ENCODE results near the gene FASN.

FASN gene

DNA sequence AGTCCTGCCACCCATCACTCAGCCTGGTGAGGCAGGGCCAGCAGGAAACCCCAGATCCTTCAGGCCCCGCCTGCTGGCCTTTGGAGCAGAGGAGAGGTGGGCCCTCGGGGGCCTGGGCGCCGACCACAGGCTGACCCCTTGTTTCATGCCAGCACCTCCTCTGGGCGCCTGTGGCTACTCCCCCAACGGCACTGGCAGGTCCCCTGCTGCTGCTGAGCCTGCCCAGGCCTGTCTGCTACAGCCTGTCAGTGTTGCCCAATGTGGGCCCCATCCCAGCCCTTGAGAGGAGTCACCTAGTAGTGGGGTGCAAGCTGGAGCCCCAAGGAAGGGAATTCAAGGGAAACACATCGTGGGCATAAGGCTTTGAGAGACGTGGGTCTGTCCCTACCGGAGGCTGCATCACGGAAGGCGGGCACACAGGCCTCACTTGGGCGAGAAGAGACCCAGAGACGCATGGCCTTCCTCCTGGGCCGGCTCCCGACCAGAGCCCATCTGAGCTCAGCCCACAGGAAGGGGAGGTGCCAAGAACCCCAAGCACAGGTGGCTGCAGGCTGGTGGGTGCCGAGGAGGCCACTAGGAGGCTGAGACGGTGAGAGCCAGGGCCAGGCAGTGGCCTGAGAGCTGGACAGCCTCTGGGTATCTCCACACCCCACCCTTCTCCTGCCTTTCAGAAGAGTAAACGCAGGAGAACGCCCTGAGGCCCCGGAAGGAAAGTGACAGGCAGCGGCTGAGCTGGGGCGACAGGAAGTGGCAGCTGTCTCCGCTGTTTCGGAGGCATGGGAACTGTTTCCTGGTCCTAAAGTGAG is 8.0 kb upstream of the FASN start:
- TF ChIP-seq, protein P1, sequence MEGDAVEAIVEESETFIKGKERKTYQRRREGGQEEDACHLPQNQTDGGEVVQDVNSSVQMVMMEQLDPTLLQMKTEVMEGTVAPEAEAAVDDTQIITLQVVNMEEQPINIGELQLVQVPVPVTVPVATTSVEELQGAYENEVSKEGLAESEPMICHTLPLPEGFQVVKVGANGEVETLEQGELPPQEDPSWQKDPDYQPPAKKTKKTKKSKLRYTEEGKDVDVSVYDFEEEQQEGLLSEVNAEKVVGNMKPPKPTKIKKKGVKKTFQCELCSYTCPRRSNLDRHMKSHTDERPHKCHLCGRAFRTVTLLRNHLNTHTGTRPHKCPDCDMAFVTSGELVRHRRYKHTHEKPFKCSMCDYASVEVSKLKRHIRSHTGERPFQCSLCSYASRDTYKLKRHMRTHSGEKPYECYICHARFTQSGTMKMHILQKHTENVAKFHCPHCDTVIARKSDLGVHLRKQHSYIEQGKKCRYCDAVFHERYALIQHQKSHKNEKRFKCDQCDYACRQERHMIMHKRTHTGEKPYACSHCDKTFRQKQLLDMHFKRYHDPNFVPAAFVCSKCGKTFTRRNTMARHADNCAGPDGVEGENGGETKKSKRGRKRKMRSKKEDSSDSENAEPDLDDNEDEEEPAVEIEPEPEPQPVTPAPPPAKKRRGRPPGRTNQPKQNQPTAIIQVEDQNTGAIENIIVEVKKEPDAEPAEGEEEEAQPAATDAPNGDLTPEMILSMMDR (IDR thresholded peaks at IDR 0.05; ENCODE audit: low read depth, low read length), result peak; percentile 48
- peak overlapping the region; percentile 25 for H3K4me3 ChIP-seq (ENCODE audit: low read depth, low read length)
- peaks cover 33% of the 10 kb centered on the region for H3K4me1 ChIP-seq
- peaks cover 4% of the 10 kb centered on the region; the same call in 1 of the 2 replicates for H3K36me3 ChIP-seq
- DNase-seq, result peak; percentile 81
- H3K27me3 ChIP-seq, result no peaks in the 10 kb centered on the region
- no peaks in the 10 kb centered on the region; the same call in 1 of the 2 replicates for H3K9me3 ChIP-seq

DNA sequence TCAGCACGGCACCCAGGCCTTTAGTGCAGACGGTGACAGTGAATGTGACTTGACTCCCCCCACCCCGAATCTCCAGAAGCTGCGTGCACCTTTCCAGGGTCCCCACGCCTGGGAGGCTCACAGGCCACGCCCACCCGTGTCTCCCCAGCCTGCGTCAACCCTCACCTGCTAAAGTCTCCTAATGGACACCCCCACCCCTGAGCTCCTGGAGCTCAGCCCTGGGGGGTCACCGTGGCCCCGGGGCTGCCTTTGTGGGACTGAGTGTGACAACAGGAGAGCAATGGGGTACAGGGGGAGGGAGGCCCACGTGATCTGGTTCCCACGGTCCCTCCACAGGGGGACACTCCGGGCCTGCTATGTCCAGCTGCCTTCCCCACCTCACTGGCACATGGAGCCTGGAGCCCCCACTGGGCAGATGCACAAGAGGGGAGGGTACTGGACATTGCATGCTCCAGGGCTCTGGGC is 7.4 kb upstream of the FASN start:
- Histone ChIP-seq H3K9me3 (no peaks in the 10 kb centered on the region; the same call in 1 of the 2 replicates), H3K4me3 (ENCODE audit: low read depth, low read length) (no peak overlapping the region), H3K4me1 (peaks cover 38% of the 10 kb centered on the region), H3K27me3 (no peaks in the 10 kb centered on the region), H3K36me3 (peaks cover 4% of the 10 kb centered on the region; the same call in 1 of the 2 replicates)
- DNase-seq, result no peak
- TF ChIP-seq, protein P1 (IDR thresholded peaks at IDR 0.05; ENCODE audit: low read depth, low read length), result no peak

DNA sequence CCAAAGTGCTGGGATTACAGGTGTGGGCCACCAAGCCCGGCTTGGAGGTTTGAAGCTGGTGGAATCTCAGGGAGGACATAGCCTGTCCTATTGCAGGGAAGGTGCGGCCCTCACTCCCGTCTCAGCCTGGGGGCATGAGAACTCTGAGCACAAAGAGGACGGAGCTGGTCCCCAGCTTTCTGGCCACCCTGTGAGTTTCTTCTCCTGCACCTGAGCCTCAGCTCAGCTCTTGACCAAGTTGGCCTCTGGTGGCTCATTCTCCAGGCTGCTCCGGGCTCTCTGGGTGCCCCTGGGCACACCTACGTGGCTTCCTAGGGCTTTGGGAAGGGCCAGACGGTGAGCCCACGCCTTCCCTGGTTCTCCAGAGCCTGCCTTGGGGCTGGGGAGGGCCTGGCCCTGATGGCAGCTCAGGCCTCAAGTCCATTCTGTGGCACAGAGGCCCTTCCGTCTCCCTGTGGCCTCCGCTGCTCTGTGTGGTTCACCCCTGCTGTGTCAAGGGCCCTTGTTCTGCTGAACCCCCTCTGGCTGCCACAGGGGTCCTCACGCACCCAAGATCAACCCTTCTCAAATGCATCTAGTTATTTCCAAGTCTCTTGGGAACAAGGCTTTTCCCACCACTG is 6.9 kb upstream of the FASN start:
- H3K27me3 ChIP-seq, result no peaks in the 10 kb centered on the region
- H3K9me3 ChIP-seq, result no peaks in the 10 kb centered on the region; the same call in 1 of the 2 replicates
- H3K4me3 ChIP-seq (ENCODE audit: low read depth, low read length), result no peak overlapping the region
- TF ChIP-seq, protein P1 (IDR thresholded peaks at IDR 0.05; ENCODE audit: low read depth, low read length), result no peak
- H3K4me1 ChIP-seq, result peaks cover 39% of the 10 kb centered on the region
- DNase-seq, result no peak
- peaks cover 4% of the 10 kb centered on the region; the same call in 1 of the 2 replicates for H3K36me3 ChIP-seq

DNA sequence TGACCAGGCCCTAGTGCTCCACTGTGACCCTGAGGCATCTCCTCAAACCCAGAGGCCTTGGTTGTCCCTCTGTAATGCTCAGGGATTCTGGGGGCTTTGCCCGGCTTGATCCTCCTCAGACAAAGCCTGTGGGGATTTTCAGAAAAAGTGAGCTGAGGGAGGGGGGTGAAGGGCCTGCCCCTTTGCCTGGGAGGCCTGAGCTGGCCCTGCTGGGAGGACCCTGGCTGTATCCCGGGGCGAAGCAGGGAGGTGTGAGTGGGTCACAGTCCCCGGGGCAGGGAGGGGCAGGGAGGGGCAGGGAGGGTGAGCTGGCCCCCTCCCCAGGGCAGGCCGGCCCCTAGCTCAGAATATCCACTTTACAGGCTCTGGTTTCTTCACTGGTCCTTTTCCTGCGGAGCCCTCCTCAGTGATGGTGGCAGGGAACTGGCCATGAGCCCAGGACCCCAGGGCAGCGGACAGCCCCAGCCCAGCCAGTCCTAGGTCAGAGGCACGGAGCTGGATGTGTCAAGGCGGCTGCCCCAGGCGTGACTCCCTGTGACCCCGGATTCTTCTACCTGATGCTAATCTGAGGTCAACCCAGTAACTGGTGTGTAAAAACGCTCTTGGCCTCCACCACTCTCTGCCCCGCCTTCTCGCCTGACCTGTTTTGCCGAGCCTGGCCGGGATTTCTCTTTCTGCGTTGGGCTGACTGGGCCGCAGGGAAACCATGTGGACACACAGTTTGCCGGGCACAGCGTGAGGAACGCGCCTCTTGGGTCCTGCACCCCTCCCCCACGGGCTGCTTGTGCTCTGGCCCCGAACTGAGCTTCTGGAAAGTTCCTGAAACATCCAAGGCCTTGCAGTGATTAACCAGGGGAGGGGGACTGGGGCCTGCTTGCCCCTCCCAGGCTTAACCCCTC is 5.8 kb upstream of the FASN start:
- Histone ChIP-seq H3K36me3 (peaks cover 12% of the 10 kb centered on the region), H3K4me3 (ENCODE audit: low read depth, low read length) (no peak overlapping the region), H3K9me3 (peaks cover 4% of the 10 kb centered on the region; the same call in 1 of the 2 replicates), H3K4me1 (peaks cover 49% of the 10 kb centered on the region), H3K27me3 (no peaks in the 10 kb centered on the region)
- DNase-seq, result peak; percentile 28
- TF ChIP-seq, protein P1 (IDR thresholded peaks at IDR 0.05; ENCODE audit: low read depth, low read length), result no peak

DNA sequence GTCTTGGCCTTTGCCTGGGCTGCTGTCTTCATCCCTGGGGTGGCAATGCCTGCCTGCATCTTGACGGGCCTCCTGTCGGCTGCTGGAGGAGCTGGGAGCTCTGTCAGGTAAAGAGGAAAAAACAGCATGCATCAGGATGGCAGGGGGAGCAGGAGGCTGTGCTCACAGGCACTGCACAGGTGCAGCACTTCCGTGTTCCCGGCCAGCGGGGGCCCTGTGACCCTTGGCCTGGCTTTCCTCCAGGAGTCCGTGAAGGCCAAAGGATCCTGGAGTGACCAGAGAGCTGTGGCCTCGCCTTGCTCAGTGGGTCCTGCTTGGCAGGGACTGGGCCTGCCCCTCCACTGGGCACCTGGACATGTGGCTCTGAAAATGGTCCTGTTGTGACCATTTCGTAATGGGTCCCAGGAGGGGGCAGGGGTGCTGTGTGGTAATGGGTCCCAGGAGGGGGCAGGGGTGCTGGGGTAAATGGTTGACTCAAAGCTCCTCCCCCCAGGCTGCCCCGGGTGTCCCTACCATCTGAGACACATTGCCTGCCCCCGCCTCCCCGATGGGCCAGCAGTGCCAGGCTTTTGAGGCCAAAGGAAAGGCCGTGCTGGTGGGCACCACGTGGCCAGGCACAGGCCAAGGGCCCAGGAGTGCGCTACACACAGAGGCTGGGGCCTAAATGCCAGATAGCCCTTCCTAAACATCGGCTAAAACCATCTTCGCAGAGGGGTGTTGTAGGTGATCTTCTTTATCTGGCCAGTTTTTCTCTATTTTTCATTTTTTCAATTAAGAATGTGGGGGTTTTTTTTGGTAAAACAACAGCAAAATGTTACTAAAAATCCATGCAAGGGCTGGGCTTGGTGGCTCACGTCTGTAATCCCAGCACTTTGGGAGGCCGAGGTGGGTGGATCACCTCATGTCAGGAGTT is 4.0 kb upstream of the FASN start:
- H3K36me3 ChIP-seq, result peaks cover 18% of the 10 kb centered on the region
- H3K4me1 ChIP-seq, result peaks cover 46% of the 10 kb centered on the region
- no peak for DNase-seq
- no peak overlapping the region for H3K4me3 ChIP-seq (ENCODE audit: low read depth, low read length)
- peaks cover 4% of the 10 kb centered on the region; the same call in 1 of the 2 replicates for H3K9me3 ChIP-seq
- no peaks in the 10 kb centered on the region for H3K27me3 ChIP-seq
- TF ChIP-seq, protein P1 (IDR thresholded peaks at IDR 0.05; ENCODE audit: low read depth, low read length), result no peak
